ENCODE results near the gene IL10. TPM values are rescaled to one million over a fixed set of nuclear protein-coding genes. Genes with fewer than 3 reads are reported as not detected.

The IL10 gene
- total and polyA plus RNA-seq, 7 experiments from 2014 or later: 0.19 to 2.7 (median 0.69) TPM; not detected in 3

DNA sequence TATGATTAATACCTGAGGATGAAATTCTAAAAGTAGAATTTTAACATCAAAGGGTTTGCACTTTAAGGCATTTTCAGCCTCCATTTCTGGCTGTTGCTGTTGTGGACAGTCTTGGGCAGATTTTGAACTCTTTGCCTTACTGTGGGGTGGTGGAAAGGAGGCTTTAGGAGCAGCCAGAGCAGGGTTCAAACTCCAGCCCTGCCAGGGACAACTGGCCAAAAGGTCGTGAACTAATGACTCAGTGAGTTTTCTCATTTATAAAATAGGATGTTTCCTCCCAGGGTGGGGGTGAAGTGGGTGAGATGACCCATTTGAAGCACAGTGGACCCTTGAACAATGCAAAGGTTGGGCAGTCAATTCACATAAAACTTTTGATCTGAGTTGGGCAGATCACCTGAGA, 50.8 kb downstream of the IL10 start:
- H3K4me3 ChIP-seq (ENCODE audit: low read length): no peak overlapping the region
- Mint-ChIP-seq H3K36me3 (no peaks in the 10 kb centered on the region), H3K27ac (peak overlapping the region in 3 of 9 donors; percentile 18 to 84 (median 60)), H3K4me3 (no peak overlapping the region), H3K9me3 (no peaks in the 10 kb centered on the region), H3K4me1 (peaks cover 46 to 72% (median 65%) of the 10 kb centered on the region in 7 donors), H3K27me3 (no peaks in the 10 kb centered on the region)
- ChIA-PET CTCF (interaction anchor here (1.0 to 1.7 kb wide), 2 partner anchors 13 to 261 kb away, joined by 4 to 7 read pairs; no protein-coding TSS in a partner anchor), POLR2A (interaction anchor here (1.1 kb wide), 1 partner anchor 16 kb away, joined by 3 read pairs; no protein-coding TSS in a partner anchor)
- DNase-seq (no peak), ATAC-seq (no peak)
- H3K4me1 ChIP-seq (ENCODE audit: control insufficient read depth in 2 of 2, insufficient read depth in 2 of 2, low read length in 2 of 2): peaks cover 26 to 40% of the 10 kb centered on the region in 2 donors
- no peak overlapping the region for H3K27ac ChIP-seq (ENCODE audit: low read depth, low read length)
- no peaks in the 10 kb centered on the region for H3K36me3 ChIP-seq (ENCODE audit: control insufficient read depth in 2 of 3, insufficient read depth in 3 of 3, low read length in 3 of 3)
- no peaks in the 10 kb centered on the region for H3K9me3 ChIP-seq (ENCODE audit: control insufficient read depth in 2 of 3, low read length in 3 of 3)
- H3K27me3 ChIP-seq (ENCODE audit: control insufficient read depth in 2 of 2, insufficient read depth in 2 of 2, low read length in 2 of 2): no peaks in the 10 kb centered on the region
- intact Hi-C loops (cut with micrococcal nuclease): no loop called here

DNA sequence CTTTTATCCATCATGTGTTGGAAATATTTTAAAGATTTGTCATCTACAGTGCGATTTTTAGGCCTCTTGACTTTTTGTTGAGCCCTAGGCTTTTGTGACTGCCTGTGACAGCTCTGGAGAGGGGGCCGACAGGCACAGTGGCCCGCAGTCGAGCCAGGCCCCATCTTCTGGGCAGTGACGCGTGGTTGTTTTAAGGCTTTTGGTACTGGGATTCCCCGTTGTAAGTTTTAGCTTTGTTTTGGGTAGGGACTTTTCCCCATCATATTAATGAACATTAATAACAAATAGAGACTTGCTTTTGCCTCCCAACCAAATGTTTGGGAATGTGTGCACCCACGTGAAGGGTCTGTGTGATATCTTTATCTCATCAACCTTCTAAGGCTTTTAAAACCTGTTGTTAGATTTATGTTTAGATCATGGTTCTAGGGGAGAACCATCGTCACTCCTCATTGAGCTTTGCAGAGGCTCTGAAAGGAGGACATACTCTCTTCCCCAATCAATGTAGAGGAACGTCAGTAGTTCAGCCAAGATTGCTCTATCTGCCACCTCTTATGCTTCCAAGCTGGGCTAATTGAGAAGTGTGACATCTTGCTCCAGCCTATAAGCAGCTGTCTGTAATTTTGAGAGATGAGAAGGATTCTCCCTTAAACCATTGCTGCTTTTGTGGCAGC, 53.0 kb downstream of the IL10 start:
- Mint-ChIP-seq H3K27ac (peak overlapping the region in 2 of 9 donors; percentile 18 to 34), H3K36me3 (no peaks in the 10 kb centered on the region), H3K4me3 (no peak overlapping the region), H3K9me3 (no peaks in the 10 kb centered on the region), H3K4me1 (peaks cover 55 to 72% (median 66%) of the 10 kb centered on the region in 7 donors), H3K27me3 (no peaks in the 10 kb centered on the region)
- no peak overlapping the region for H3K27ac ChIP-seq (ENCODE audit: low read depth, low read length)
- intact Hi-C loops (cut with micrococcal nuclease): no loop called here
- no peaks in the 10 kb centered on the region for H3K9me3 ChIP-seq (ENCODE audit: control insufficient read depth in 2 of 3, low read length in 3 of 3)
- ChIA-PET POLR2A (interaction anchor here (0.9 to 1.6 kb wide), 2 partner anchors 10 to 203 kb away, joined by 3 to 4 read pairs; partner anchors contain the start of gene FCMR), CTCF (interaction anchor here (0.9 to 1.2 kb wide), 3 partner anchors 13 to 263 kb away, joined by 3 to 4 read pairs (median 4); no protein-coding TSS in a partner anchor)
- ATAC-seq (no peak), DNase-seq (no peak)
- H3K27me3 ChIP-seq (ENCODE audit: control insufficient read depth in 2 of 2, insufficient read depth in 2 of 2, low read length in 2 of 2): no peaks in the 10 kb centered on the region
- H3K4me3 ChIP-seq (ENCODE audit: low read length): no peak overlapping the region
- H3K4me1 ChIP-seq (ENCODE audit: control insufficient read depth in 2 of 2, insufficient read depth in 2 of 2, low read length in 2 of 2): peaks cover 30 to 53% of the 10 kb centered on the region in 2 donors
- no peaks in the 10 kb centered on the region for H3K36me3 ChIP-seq (ENCODE audit: control insufficient read depth in 2 of 3, insufficient read depth in 3 of 3, low read length in 3 of 3)

GRCh38 chr1:206717674-206717989, 54.7 kb downstream of the IL10 start:
- peaks cover 0 to 1% (median 0%) of the 10 kb centered on the region in 5 donors for H3K36me3 Mint-ChIP-seq

More at GRCh38 chr1:206717674-206717989, 54.7 kb downstream of the IL10 start:
- DNase-seq (no peak), ATAC-seq (no peak)
- H3K4me3 ChIP-seq (ENCODE audit: low read length): no peak overlapping the region
- intact Hi-C loops (cut with micrococcal nuclease): loop anchor here (1.0 to 2.0 kb wide), 5 partner anchors 8 to 59 kb away; no protein-coding TSS in a partner anchor
- POLR2A ChIA-PET: no interaction called here
- H3K27ac ChIP-seq (ENCODE audit: low read depth, low read length): no peak overlapping the region
- Mint-ChIP-seq H3K9me3 (no peaks in the 10 kb centered on the region), H3K27me3 (no peaks in the 10 kb centered on the region), H3K27ac (peak overlapping the region in 6 of 9 donors; percentile 28 to 89 (median 70)), H3K4me1 (peaks cover 61 to 81% (median 74%) of the 10 kb centered on the region in 7 donors), H3K4me3 (peak overlapping the region in 8 of 10 donors; percentile 13 to 72 (median 46))
- H3K9me3 ChIP-seq (ENCODE audit: control insufficient read depth in 2 of 3, low read length in 3 of 3): no peaks in the 10 kb centered on the region
- no peaks in the 10 kb centered on the region for H3K36me3 ChIP-seq (ENCODE audit: control insufficient read depth in 2 of 3, insufficient read depth in 3 of 3, low read length in 3 of 3)
- CTCF ChIA-PET: interaction anchor here (1.0 kb wide), 1 partner anchor 9 kb away, joined by 5 read pairs; no protein-coding TSS in a partner anchor
- peaks cover 30 to 67% of the 10 kb centered on the region in 2 donors for H3K4me1 ChIP-seq (ENCODE audit: control insufficient read depth in 2 of 2, insufficient read depth in 2 of 2, low read length in 2 of 2)
- no peaks in the 10 kb centered on the region for H3K27me3 ChIP-seq (ENCODE audit: control insufficient read depth in 2 of 2, insufficient read depth in 2 of 2, low read length in 2 of 2)

Other genes starting within 250 kb of the IL10 start
- gene EIF2D, start 160.0 kb downstream of the IL10 start, total RNA-seq: 10 to 100 TPM; 38.7 to 73.0 (median 59.6) TPM
- gene EIF2D, start 160.0 kb downstream of the IL10 start, polyA plus RNA-seq: 10 to 100 TPM; 33.5 to 53.4 TPM
- gene DYRK3, start 137.0 kb downstream of the IL10 start, total RNA-seq: 1 to 10 TPM in 2 of 5 experiments, under 1 TPM in 3; 0.22 to 8.2 (median 0.69) TPM
- not detected for gene DYRK3, start 137.0 kb downstream of the IL10 start, polyA plus RNA-seq
- 100 to 1,000 TPM in 1 of 5 experiments, 10 to 100 TPM in 4; 49.6 to 123 (median 80.5) TPM for gene MAPKAPK2, start 87.6 kb downstream of the IL10 start, total RNA-seq
- 1 to 10 TPM; 1.4 to 2.0 TPM for gene MAPKAPK2, start 87.6 kb downstream of the IL10 start, polyA plus RNA-seq
- gene IL19, start 1.7 kb downstream of the IL10 start, total RNA-seq: not detected
- not detected for gene IL19, start 1.7 kb downstream of the IL10 start, polyA plus RNA-seq
- not detected for gene IL20, start 93.1 kb upstream of the IL10 start, total RNA-seq
- gene IL20, start 93.1 kb upstream of the IL10 start, polyA plus RNA-seq: not detected
- under 1 TPM in 1 of 5 experiments, not detected in 4; 0.51 TPM for gene IL24, start 124.9 kb upstream of the IL10 start, total RNA-seq
- 10 to 100 TPM; 27.9 to 28.4 TPM for gene IL24, start 124.9 kb upstream of the IL10 start, polyA plus RNA-seq
- 100 to 1,000 TPM; 103 to 943 (median 312) TPM for gene FCMR, start 149.4 kb upstream of the IL10 start, total RNA-seq
- 100 to 1,000 TPM; 803 to 998 TPM for gene FCMR, start 149.4 kb upstream of the IL10 start, polyA plus RNA-seq
- not detected for gene PIGR, start 174.0 kb upstream of the IL10 start, total RNA-seq
- gene PIGR, start 174.0 kb upstream of the IL10 start, polyA plus RNA-seq: not detected
- gene FCAMR, start 198.0 kb upstream of the IL10 start, total RNA-seq: not detected
- gene FCAMR, start 198.0 kb upstream of the IL10 start, polyA plus RNA-seq: not detected

All from naive thymus-derived CD4-positive, alpha-beta T cell (primary cell).